B cell (primary cell): ENCODE data around the gene RFX3.

Experiments used
- CTCF ChIP-seq: fragments of 200-600 bp; IDR thresholded peaks from one replicate; pipeline ENCODE4 v1.8.0; 2022; ENCODE audit warnings: antibody characterized with exemption, mild to moderate bottlenecking
- EZH2 ChIP-seq: IDR thresholded peaks from 2 replicates; pipeline ENCODE4 v1.6.1; 2012; ENCODE audit warnings: borderline replicate concordance, low read depth, mild to moderate bottlenecking, moderate library complexity, low read length; ENCODE audit not compliant: insufficient read depth, poor library complexity, severe bottlenecking

GRCh38 chr9:3238236-3238635 is 287.6 kb downstream of the RFX3 start:
- no peak for TF ChIP-seq CTCF
- no peak for TF ChIP-seq EZH2
